ENCODE results near the gene PLA2G2D.

PLA2G2D gene

DNA sequence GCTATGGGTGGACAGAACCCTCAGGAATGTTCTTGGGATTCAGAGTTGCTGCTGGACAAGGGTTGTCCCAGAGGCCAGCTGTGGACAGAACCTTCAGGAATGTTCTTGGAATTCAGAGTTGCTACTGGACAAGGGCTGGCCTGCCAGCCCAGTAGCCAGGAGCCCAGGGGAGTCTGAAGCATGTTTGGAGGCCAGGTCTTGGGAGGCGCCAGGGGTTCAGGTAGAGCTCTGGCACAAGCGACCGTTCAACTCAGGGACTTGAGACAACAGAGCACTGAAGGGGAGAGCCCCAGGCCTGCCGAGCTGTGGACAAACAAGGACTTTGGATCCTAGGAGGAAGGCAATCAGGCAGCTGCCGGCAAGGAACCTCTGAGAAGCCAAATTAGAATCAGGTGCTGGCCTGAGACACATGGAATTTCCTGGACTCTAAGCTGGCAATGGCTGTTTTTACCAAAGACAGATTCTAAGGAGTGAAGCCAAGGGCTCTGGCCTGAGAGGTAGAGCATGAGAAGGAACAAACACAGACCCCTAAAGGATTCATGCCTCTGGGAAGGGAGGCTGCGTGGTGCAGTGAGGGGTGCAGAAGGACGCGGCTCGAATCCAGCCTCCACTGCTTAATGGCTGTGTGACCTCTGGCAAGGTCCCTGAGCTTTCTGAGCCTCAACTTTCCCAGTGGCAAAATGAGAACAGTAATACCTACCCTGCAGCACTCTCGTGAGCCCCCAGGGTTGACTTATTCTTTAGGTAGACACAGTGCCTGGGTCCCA lies 36.0 kb downstream of the PLA2G2D start:
- no peak for DNase-seq

DNA sequence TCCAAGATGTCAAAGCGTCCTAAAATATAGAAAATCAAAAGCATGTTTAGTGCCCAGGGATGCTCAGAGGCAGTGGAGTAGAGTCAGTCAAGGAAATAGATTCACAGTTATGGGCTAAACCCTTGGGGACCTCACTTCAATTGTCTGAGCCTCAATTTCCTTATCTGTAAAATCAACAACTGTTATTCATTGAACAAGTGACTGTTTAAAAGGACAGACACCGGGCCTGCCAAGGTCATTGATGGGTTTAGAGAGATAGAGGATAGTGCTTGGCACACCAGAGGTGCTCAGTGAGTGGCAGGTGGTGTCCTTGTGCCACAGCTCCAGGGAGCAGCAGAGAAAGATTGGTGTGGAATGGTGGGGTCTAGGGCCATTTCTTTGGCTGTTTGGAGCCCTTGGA lies 36.6 kb downstream of the PLA2G2D start:
- no peak for DNase-seq

DNA sequence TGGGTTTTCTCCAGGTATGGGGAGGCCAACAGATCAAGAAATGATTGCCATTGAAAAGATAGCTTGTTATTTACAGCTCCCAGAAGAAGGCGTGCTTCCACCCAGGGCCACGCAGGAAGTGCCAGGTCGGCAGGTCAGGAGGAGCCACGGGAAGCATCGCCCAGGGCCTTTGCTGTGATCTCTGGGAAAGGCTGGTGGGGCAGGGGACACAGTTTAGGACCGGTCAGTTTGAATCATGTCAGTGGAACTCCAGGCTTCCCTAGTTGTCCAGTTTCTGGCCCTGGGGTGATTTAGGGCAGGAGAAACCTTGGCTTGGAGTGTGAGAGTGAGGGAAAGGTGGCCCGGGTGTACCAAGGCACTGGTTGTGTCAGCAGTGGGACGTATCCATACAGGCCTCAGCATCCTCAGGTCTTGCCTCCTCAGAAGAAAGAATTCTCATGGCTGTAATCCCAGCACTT lies 38.0 kb downstream of the PLA2G2D start:
- DNase-seq: no peak

DNA sequence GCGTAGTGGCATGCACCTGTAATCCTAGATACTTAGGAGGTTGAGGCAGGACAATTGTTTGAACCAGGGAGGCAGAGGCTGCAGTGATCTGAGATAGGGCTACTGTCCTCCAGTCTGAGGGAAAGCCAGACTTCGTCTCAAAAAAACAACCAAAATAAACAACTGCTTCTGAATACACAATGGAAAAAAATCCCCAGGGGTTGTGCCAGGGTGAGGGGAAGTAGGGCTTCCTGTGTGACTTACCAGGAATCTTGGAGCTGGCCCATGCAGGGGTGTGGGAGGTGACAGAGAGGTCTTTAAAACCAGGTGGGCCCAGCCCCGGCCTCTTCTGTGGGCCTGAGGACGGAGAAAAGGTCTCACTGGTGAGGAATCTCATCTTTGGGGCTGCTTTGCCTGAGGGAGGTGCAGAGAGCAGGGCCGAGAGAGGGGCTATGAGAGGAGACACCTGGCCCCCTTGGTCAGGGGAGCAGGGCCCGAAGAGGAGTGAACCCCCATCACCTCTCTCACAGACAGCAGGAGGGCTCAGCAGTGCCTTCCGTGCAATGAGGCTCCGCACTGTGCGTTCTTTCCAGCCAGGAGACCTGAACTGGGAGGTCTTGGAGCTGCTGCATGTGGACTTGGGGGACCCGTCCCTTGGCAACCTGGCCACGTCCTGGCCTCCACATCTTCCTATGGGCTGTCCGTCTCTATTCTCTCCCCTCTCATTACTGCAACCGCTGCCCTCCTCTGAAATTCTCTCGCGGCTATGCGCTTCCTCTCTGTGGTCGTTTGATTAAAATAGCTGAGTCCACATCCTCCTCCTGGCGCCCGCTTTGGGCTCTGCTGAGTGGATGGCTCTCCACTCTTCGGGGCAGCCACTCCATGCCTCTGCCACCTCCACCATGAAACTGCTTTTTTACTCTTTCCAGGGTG lies 38.6 kb downstream of the PLA2G2D start:
- no peak for DNase-seq

DNA sequence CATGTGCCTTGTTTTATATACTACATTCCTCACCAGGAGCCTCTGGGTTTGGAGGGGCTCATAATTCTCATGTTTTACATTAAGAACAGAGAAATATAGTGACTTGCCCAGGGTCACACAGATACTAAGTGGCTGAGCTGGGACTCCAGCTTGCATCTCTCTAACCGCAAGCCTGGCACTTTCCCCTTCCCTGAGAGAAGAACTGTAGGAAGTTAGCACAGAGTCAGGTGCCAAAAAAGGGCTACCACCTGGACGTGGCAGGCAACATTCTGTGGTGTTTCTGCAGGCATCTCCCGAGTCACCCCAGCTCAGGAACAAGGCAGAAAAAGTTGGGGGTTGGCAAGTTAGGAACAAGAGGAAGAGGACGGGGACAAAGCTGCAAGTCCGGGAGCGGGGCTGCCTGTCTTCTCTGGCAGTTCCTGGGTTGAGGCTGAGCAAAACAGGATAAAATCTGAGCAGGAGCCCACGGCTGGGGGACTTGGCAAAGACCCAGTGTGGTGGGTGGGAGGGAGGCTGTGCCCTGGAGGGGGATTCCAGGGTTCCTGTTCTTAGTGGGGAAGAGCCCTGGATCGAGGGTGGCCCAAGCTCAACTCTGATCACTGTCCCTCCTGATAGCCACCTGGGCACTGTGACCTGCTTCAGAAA lies 39.6 kb downstream of the PLA2G2D start:
- no peak for DNase-seq

DNA sequence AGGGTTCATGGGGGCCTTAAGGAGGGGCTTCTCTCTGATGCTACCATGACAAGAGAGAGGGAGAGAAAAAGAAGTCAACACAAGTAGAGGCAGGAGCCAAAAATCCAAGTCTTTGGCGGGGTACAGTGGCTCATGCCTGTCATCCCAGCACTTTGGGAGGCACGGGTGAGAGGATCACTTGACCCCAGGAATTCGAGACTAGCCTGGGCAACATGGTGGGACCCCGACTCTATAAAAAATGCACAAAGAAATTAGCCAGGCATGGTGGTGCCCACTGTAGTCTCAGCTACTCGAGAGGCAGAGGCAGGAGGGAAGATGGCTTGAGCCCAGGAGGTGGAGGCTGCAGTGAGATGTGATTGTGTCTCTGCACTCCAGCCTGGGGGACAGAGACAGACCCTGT lies 40.6 kb downstream of the PLA2G2D start:
- no peak for DNase-seq

DNA sequence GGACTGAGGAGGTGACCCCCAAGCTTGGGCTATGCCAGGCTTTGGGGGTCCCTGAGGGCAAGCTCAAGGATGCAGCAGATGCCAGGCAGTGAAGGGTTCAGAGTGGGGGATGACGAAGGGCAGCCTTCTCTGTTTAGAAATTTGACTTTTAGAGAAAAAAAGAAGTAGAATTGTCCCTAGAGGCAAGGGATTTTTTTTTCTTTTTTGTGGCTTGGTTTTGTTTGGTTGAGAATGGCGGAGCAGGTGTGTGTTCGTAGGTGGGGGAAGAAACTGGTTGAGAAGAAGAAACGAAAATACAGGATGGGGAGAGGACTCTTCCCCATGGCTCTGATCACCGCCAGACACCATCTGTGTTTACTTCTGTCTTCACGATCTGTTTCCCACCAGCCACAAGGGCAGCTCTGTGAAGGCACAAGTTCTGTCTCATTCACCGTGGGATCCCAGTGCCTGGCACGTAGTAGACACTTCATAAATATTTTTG lies 41.1 kb downstream of the PLA2G2D start:
- DNase-seq: no peak

DNA sequence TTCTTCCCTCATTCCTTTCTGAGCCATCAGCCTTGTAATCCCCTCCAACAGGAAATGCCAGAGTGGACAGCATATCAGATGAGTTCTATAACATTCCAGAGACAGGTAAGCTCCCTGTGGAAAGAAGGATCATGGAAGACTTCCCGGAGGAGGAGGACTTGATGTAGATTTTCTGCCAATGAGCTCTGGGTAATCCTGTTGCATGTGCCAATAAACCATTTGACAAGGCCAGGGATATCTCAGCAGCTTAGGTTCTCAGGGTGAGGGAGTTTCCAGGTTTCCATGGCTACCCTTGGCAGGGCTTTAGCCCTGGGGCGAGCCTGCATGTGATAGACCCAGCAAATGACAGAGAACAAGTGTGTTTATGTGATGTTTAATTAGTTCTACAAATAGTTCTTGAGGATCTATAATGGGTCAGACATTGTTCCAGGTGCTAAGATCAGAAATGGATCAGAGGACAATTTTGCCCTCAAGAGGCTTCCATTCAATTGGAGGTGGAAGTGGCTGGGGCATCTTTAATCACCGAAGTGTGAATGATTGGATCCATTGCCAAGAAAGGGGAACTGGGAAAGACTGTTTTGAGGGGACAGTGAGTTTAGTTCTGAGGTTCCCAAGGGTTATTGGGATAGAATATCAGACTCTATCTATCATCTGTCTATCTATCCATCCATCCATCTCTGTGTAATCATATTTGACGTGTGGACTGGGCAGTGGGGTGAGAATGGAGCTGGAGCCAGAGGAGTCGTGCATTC lies 42.5 kb downstream of the PLA2G2D start:
- DNase-seq: no peak

DNA sequence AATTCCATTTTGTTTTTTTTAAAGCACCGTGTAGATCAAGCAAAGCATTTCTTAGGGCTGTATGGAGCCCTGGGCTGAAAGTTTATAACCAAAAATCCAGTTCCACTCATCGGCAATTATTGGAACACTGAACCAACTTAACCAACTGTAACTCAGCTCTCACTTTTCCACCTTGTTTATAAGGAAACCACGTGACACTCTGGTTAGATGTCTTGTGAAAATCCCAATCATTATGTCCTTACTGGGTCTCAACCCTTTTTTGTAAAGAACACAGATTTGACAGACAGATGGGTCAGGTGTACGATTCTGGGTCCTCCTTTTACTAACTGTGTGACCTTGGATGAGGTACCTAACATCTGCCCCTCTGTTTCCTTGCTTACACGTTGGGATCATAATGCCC lies 43.1 kb downstream of the PLA2G2D start:
- no peak for DNase-seq

DNA sequence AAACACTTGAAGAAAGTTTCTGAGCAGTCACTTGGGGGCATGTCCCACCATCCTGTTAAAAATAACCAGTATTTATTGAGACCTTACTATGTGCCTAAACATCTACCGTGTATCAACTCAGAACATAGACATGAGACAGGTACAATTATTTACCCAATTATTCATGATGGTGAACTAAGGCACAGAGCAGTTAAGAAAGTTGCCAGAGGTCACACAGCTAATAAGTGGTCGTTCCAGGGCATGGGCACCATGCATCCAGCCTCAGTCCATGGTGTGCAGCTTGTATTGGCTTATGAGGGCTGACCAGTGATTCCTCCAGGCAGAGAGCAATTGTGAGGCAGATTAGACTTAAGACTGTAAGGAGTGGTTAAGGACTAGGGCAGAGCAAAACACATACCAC lies 44.0 kb downstream of the PLA2G2D start:
- DNase-seq: no peak

DNA sequence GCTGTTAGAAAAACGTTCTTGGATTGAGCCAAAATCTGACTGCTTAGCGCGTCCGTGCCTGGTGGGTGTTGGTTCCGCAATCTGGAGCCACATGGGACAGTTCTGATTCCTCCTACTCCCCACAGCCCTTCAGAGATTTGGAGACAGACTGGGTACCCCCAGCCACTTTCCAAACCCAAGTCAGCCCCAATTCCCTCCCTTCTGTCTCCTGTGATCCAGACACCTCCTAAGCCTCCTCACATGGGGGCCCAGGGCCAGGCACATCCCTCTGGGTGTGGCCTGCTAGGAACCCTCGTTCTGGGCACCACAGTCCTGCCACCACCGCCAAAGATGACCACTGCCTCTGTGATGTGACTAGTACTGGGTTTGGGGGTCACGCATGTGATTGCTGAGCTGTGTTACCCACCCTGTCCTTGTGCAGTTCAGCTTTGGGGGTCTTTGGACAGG lies 44.6 kb downstream of the PLA2G2D start:
- no peak for DNase-seq

DNA sequence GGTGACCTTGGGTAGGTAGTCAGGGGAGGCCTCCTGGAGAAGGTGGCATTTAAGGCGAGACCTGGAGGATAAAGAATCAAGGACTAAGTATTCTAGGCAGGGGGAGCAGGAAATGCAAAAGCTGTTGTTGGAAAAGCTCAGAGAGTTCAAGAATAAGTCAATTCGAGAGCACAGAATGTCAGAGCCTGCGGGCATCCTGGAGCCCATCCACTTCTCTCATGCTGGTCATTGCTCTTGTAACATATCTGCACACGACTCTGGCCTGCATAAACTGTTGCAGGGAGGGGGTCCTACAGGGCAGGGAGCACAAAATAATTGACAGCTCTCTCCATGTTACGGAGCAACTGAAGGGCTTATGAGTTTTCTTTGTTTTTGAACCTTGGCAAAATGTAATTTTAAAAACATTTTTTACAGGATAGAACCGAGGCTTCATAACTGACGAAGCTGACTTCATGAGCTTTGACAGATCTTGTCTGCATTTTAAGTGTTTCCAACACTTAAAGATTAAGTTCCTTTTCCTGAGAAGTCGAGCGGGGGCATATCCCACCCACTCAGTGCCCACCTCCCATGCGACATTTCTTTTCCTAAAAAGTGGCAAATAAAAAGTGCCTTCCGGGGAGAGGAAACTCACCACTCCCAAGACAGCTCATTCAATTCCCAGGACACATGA lies 45.1 kb downstream of the PLA2G2D start:
- no peak for DNase-seq

DNA sequence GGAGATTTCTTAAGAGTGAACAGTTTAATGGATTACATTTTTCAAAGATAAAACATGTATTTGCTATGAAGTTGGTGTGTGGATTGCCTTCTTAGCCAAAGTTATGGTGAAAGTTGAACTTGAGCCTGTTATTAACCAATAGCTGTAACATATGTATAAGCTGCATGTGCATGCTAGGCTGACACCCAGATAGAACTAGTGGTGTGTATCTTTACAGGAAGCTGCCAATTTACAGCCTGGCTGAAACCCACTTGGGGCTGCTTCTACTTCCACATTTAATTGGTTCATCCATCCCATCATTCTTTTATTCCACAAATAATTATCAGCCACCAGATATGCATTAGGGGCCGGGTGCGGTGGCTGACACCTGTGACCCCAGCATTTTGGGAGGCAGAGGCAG lies 46.1 kb downstream of the PLA2G2D start:
- DNase-seq: no peak

DNA sequence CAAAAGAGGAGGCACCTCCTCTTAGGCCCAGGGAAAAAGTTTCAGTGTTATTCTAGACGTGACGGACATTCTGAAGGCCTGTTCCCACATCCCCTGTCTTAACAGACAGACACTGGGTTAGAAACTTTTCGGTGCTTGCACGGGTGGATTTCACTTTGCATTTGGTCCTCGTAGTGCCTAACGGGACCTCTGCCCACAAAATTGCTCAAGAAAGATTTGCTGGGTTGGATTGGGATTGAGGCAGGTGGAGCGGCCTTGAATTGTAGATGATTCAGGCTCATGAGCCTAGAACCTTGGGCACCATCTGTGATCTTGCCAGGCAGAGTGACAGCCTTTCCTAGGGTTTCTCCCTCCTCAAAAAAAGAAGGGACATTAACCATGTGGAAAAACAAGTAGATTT lies 46.6 kb downstream of the PLA2G2D start:
- no peak for DNase-seq

DNA sequence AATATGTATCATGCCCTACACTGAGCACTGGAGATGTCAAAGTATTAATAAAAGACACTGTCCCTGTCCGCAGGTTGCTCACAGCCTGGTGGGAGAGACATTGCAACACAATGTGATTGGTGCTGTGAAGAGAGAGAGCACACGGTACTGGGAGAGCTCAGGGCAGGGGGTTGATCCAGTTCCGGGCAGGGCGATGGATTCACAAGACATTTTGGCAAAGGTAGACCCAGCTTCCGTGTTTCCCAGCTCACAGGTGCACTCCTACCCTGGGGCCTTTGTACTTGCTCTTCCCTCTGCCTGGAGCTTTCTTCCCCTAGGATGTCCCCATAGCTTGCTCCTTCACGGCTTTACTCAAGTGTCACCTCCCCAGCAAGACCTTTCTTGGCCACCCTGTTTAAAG lies 47.9 kb downstream of the PLA2G2D start:
- no peak for DNase-seq

DNA sequence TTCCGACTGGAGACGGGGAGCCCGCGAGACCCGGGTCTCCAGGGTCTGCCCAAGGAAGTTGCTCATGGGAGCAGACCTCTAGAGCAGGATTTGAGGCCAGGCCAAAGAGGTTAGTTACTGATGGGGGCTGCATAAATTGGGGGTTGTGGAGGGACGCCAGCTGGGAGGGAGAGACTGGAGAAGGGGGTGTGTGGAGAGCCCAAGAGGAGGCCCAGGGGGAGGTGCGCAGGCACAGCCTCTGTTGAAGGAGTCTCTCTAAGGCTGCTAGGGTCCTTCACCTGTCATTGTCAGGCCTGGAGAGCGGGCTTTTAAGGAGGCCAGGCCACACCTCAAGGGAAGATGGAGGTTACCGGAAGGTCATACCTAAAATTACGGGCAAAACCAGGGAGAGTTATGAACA lies 49.0 kb downstream of the PLA2G2D start:
- no peak for DNase-seq

DNA sequence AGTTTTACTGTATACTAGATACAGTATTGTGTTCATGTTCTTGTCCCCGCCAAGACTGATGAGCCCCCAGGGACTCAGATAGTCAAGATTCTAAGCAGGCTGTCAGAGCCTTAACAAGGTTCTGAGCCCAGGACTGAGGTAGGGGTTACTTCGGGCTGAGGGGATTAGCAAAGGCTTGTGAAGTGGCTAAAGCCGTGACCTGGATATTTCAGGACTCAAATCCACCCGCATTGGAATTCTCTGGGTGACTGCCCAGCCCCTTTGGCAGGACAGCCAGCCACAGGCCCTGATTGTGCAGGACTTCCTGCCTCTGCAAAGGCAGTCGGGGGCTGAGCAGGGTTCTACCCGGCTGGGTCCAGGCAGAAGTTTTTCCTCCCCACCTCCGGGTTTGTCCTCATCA lies 49.5 kb downstream of the PLA2G2D start, which contains the start of gene PLA2G5:
TSS of gene PLA2G5 (plus strand) at position 321 of the 400 bp plus-strand sequence. CDS start 14,637 bp downstream, outside the sequence.
- DNase-seq: no peak

DNA sequence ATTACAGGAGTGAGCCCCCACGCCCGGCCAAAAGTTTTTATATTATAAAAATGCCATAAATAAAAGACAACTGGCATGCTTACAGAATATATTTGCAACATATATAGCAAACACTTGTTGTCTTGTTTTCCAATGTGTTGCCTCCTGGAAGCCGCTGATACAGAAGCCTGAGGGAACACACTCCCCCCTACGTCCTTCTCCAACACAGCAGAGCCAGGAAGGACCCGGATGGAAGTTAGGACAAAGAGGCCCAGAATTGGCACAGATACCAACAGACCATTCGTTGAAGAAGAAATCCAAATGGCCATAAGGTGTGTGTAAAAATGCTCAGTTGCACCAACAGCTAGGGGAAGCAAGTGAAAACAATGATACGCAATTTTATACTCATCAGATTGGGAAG lies 50.6 kb downstream of the PLA2G2D start:
- DNase-seq: no peak

DNA sequence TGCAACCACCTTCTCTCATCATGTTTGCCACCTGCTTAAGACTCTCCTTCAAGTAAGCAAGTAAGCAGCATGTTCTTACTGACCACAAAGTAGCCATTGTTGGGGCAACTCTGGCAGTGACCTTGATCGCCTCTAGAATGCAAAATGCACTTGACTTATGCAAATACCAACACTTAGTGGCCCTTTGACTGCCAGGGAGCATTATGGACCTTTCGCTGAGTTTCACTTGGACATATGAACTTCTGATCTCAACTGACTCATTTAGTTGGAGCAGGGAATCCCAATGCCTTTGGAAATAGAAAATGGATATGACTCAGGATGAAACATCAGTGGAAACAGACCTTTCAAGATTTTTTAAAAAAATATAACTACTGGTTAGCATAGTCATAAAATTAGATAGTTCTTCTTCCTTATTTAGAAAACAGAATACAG lies 55.5 kb downstream of the PLA2G2D start:
- no peak for DNase-seq
